Inferior parietal cortex (tissue), 1 donor: ENCODE measurements around the gene DKK3.

Experiments used
- DNase-seq: peaks from one replicate; pipeline ENCODE4 v3.0.0-alpha.2; 2016; ENCODE audit errors: extremely low spot score

The DKK3 gene

DNA sequence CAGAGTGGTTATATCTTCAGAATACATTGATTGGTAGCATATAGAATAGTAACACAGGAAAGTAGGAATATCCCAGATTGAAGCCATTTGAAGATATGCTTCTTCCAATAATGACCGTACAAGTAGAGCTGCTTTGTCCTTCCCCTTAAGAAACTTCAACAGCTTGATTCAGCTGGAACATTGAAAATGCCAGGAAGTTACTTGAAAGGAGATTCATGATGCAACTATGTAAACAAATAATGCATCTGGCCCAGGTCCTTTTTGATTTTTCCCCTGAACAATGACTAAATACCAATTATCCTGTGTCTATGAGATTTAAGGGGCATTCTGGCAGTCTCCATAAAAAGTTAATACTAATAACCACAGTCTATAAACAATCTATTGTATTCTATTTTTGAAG, 3.0 kb downstream of the DKK3 start:
- DNase-seq: no peak

DNA sequence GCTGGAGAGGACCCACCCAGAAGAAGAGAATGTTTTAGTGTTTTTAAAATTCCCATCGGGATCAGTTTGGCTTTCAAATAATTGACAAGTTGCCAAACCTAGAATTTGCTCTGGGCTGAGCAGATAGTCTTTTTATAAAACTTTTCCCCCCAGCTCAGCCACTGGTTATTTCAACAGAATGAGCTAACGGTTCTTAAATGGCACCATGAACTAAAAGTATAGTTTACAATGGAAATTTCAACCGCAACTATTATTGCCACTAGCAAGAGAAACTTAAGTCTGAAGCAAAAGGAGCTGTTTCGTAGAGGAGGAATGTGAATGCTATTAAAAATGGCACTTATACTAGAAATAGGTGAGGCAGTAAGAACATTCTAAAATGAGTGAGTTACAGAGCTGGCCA, 3.4 kb downstream of the DKK3 start:
- DNase-seq: no peak

DNA sequence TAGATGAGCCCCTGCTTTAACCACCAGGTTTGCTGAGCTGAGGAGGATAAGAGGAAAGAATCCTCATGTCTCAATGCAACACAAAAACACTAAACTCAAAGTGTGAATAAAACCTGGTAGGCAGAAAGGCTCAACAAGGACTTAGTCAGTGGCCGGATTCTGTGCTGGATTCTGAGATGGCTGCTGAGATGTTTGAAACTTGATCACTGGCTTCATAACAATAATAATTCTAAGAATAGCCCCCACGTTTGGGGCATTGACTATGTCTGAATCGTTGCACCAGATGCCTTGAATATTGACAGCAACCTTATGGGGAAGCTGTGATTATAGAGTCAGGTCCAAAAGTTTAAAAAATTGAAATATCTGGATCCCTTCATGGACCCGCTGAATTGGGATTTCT, 4.6 kb downstream of the DKK3 start:
- DNase-seq: no peak

DNA sequence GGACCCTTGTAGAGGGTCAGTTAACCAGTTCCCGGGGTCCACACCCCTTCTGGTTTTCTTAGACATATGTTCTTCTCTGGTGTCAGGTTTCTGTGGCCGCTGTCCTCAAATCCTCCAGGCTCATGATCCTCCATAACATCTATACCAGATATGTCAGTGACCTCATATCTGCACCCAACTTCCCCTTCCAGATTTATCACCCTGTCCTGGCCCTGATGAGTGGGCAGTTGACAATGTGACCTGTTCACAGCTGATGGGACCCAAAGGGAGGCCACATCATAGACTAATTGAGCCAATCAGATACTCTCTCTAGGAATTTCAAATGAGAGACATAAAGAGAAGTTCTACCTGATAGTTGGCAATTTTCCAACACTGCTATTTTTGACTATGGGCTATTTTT, 5.1 kb downstream of the DKK3 start:
- DNase-seq: no peak

DNA sequence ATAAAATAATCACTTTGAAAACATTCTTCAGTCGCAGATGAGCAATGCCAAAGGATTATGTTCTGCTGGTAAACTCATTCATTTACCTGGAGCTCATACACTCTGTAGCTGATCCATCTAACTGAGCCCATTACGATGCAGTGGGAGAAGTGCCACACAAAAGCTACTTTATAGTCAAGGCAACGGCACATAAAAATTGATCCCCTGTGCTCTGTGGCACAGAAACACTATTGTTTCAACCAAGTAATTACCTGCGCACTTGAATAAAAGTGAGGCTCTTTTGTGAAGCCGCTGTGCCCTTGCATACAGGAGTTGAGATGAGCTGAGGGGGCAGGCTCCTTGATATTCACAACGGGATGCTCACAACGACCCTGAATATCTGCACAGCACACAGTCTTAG, 7.2 kb downstream of the DKK3 start:
- DNase-seq: no peak

DNA sequence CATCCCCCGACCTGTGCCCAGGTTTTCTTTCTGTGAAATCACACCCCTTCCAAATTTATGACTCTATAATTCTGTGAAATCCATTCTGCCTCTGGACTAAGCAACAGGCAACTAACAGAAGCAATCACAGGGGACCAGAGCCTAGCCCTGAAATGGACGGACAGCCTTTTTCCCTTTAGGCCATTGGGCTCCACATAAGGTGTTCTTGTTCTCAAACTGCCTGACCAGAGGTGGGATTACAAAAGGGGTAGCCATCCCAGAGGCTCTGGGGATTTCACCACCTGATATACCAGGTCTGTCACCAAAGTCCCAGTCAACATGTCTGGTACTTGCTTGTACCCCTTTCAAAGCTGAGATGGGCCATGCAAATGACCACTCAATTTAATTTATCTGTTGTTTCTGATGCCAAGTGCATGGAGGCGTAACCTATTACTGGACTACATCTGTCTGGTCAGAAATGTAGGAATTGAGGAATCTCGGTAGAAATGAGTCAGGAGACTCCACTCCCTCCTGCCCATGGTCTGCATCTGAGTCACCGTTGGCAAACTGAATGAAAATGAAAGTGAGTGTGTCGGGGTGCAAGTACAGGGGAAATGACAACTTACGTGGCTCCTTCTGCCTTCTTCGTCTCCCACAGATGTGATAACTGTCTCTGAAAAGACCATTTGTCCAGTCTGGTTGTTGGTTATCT, 10.2 kb downstream of the DKK3 start:
- no peak for DNase-seq

DNA sequence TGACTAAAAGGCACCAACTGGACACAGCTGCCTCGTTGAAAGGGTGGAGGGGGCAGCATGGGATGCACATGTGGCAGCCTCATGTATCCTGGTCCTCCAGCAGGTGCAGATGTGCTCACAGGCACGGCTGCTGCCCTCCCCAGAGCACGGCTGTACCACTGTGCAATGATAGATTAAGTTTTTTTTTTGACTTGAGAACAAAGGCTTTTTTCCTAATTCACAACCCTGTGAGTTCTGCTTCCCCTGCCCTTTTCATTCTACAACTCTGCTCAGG, 11.4 kb downstream of the DKK3 start:
- DNase-seq: no peak

DNA sequence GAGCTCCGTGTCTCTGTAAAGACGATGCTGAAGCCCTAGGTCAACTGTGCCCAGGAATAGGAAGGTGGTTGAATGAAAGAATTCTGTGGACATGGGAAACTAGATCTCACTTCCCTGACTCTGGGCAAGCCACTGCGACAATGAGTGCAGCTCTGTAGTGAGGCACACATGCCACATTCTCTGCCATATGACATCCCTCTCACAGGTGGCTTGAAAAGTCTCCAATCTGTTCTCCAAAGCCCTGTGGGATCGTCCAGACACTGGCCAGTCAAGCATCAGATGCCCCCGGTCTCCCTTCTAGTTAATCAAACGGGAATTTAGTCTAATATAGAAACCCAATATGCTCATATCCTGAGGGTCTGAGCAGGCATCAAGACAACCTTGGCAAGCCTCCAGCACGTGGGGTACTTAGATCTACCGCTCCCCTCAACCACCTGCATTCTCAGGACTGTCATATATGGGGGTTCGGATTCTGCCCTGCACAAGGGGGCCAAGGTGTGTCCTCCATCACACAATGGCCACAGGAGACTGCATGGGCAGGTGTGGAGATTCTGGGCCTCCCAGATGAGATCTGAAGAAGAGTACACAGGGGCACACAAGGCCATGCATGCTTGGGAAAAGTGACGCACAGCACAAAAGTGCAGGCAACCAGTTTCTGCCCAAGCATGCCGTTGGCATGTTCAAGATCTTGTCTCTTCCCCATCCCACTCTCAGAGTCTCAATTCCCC, 11.9 kb downstream of the DKK3 start:
- no peak for DNase-seq

DNA sequence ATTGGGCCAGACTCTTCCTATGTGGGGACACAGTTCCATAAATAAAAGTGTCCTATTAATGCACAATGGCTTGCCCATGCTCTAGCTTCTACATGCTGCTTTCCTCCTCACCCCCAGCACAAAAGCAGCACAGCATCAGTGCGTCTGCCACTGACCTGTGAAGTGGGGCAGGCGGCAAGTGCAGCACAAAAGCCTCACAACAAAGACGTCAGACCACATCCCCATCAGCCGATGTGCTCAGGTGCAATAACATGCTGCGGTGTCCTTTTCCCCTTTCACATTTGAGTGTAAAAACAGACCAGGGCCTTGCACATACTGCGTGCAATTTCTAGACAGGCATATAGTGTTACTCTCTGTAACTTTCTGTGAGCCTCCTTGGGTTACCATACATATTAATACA, 12.8 kb downstream of the DKK3 start:
- no peak for DNase-seq

DNA sequence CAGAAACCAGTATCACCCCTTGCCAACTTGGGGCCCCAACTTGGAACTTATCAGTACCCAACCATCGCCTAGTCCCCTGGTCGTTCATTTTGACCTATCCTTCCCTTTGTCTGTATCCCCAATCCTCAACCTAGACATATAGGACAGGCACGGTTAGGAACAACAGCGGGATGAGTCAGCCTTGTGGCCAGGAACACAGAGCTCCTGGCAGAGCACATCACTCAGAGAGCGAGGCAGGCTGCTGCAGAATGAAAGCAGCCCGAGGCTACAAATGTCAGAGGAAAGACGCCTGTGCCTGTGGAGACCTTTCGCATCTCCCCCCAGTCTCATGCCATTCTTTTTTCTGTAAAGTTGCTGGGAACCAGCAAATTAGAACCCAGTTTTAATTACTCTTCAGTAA, 14.6 kb downstream of the DKK3 start:
- DNase-seq: peak; percentile 72

DNA sequence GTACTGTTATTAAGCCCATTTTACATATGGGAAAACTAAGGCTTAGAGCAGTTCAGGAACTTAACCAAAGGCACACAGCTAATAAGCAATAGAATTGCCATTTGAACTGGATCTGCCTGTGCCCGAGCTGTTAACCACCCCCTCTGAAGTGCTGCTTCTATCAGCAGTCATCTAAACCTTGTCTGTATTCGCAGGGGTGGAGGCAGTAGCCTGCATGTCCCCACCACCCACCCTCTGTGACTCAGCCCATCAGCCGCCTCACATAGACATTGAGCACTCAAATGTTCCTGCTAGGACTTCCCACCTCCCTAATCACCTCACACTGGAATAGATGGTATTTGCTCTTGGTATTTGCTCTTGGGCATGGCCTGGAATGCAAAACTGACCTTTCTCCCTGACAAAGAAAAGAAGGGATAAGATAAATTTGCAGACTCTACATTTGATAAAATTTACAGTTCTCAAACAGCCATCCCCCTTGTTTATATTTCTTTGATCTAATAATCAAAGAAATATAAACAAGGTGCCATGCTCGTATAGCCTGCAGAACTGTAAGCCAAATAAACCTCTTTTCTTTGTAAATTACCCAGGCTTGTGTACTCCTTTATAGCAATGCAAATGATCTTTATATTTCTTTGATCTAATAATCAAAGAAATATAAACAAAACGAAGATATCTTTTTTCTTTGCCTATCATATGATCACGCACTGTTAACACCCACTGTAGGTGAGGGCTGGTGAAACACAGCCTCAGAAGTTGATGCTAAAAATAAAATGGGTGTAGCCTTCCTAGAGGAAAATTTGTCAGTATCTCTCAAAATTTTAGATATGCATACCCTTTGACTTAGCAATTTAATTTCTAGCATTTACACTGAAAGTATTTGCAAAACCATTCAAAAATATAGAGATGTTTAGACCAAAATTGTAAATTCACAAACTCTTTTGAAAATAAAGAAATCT, 15.9 kb downstream of the DKK3 start:
- DNase-seq: no peak

DNA sequence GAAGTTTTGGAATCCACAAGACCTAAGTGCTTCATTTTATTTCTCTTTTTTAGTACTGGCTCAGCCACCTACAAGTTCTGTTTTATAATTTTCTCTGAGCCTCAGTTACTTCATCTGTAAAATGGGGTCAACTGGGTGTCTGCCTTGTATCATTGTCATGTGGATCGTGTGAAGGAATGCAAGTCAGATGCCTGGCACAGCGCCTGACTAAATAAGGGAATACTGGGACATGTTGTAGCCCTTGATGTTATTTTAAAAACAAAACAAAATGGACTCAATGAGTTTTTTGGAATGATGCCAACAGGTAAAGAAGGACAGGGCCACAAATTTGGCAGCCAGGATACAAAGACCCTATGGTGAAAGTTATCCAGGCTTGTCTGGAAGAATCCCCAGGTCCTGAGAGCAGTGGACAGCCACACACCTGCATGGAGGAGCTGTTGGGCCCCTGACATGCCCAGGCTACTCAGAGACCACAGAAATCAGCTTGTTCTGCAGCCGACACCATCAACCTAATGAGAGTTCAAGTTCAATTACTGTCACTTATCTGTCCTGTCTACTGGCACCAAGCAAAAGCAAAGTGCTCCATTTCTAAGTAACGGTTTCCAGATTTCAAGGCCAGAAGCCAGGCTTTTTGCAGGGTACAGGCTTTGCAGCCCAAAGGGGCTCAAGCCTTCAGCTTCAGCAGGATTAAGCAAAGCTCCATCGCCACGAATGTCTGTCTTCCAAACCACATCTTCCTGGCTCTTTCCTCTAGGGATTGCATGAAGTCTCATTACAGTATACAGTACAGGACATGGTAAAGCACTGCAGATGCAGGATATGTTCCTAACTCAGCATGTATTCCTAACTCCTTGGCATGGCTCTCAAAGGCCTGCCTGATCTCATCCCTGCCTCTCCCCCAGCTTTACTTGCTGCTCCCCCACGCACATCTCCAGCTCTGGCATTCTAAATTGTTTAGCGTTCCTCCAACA, 18.4 kb downstream of the DKK3 start:
- DNase-seq: no peak

DNA sequence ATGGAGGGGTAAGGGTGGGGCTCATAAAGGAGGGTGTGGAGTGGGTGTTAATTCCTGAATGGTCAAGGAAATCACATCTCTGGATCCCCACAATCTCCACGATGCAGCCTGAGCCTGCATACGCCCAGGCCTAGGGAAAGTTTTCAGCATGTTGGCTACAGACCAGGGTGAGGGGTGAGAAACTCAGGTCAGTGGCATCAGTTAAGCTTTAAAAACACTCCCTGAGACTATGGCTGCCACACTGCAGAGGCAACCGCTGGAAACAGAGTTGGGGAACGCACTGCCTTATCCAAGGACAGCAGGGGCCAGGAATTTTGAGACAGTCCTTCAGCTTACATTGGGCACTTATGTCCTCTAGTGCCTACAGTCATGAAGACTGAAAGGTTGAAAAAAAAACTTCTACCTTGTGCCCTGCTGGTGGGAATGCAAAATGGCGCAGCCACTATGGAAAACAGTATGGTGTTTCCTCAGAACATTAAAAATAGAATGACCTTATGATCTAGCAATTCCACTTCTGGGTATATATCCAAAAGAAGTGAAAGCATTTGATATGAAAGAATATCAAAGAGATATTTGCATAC, 19.7 kb downstream of the DKK3 start:
- DNase-seq: no peak

DNA sequence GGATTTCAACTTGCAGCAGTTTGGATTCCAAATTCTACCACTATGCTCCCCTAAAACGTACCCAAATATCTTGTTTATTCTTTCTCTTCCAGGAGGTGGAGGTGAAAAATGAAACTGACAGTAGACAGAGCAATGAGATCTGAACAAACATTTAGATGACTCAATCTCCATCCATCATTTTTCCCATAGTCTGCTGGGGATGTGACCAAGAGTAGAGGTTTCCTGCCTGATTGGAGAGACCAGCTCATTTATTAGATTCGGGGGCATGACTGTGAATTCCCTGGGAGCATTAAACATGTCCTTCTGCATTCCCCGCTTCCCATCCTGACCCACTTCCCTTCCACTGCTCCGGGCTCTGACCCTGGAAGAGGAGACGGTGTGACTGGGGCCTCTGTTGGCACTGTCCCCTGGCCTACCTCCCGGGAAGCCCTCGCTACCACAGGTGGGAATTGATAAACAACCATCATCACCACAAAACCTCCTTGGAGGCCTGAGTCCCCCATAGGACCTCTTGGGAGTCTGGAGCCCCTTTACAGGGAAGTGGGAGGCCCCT, 20.3 kb downstream of the DKK3 start:
- DNase-seq: no peak

DNA sequence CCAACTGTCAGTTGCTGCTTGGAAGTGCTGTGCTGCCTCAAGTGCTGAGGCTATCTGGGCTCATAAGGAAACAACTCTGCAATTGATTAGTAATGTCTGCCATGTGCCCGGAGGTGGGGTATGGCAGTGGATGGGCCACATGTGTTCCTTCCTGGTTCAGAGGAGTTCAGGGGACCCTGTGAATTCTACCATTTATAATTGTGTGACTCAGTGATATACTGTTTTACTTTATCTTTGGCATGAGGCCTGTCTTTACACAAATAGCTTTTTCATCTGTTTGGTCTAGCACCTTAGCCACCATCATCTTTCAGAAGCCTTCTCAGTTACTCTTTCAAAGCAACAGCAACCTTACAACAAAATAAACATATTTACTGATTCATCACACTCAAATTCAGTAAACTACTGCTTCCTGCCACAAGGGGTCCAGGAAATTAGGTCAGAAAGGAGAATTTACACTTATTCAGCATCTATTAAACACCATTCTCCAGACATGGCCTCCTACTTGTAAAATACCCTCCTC, 20.9 kb downstream of the DKK3 start:
- no peak for DNase-seq

DNA sequence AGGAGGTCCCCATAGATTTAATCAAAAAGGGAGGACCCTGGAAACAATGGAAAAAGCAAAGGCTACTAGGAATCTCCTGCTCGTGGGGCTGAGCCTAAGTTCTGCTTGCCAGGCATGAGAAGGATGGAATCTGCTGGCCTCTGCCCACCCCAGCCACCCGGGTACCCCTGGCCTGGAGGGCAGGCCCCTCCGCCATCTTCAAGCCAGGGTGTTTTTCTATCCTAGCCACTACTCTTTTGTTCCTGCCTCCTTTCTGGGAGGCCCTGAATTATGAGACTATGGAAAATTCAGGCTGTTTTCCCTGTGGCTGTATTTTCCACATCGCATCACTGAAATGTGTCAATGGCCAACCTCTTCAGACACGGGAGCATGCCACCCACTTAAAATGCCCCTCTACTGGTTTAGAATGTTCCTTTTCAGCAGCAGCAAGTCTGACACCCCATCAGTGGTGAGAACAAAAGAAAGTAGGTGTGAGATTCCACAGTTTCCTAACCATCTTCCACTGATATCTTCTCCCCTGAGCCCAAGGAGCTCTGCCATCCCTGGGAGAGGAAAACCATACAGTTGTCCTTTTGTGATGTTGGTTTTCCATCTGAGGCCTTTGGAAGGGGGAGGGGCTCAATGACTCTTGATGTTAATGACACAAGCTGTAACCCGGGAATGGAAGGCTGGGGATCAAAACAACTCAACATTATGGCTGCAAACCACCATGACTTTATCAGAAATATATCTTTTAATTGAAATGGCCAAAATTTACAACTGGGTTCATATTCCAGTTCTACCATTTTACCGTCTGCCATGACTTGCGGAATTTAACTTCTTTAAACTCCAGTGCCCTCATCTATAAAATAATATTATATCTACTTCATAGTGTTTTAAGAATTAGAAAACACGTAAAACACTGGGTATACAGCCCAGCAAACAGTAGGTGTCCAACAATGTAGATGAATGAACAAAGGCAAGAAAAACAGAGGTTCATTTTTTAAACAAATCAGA, 22.2 kb downstream of the DKK3 start:
- no peak for DNase-seq

DNA sequence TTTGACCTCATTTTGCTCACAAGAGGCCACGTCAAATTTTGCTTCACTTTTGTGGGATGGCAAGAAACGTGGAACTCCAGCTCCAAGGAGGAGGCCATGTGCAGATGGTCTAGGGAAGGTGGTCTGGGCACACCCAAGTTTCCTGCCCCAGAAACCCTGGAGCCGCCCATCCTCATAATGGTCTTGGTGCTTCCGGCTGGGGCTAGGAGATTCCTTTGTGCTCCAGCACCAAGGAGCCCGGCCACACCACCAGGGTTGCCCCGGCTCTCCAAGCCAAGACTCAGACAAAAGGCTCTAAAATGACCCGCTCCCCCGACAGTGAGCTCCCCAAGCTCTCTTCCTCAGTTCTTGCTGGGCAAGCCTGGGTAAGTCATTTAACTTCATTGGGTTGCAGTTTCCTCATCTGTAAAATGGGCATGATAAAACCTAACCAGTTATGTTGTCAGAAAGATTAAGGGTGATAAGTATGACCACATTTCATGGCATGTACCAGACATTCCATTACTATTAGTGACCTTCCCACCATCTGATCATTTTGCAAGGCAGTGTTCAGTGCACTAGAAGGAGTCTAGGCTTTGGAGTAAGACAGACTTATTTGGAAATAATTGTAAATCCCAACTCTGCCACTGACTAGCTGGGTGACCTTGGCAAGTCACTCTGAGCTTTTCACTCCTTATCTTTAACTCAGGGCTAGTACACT, 23.3 kb downstream of the DKK3 start:
- no peak for DNase-seq

DNA sequence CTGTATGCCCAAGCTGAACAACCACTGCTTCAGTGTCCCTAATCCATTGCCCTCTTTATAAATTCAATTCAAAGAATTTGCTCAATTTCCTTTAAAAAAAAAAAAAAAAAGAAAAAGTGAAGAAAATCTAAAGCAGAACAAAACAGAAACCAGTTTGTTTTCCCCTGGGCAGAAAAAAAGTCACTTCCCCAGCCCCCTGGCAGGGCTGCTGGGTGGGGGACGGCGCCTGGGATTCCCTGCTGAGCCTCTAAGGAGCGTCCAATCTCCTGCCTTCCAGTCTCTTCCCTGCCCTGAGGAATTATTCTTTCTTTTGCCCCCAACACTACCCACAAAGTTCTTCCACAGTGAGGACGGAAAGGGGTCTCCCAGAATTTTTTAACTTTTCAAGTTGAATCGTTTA, 23.9 kb downstream of the DKK3 start:
- no peak for DNase-seq

DNA sequence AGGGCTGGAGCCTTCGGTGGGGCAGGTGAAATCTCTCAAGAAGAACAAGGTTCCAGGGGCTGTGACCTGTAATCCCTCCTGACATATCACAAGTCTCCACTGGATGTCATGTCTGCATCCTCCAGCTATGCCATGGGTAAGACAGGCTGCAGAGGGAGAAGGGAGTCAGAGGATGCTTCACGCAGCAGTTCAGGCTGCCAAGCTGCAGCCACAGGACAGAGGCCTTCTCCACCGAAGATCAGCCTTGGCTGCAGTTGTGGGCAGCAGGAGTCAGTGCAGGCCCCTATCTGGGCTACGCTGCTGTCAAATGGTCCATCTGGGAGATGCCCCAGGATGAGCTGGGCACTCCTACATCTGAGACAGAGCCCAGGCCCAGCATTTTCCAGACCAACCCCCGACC, 25.0 kb downstream of the DKK3 start:
- no peak for DNase-seq
